ENCODE measurements around the gene HELB. TPM values are rescaled to one million over a fixed set of nuclear protein-coding genes. Genes with fewer than 3 reads are reported as not detected.

Gene HELB
- total RNA-seq, 1 experiment from 2014 or later, result 10.7 TPM

GRCh38 chr12:66297923-66298322, 4.4 kb upstream of the HELB start:
- H2BK5ac ChIP-seq (ENCODE audit: insufficient read length, low read length), result no peak overlapping the region
- H3K79me2 ChIP-seq (ENCODE audit: insufficient read depth, low read length), result no peaks in the 10 kb centered on the region
- no peak overlapping the region for H2BK20ac ChIP-seq (ENCODE audit: low read depth, low read length, poor library complexity, severe bottlenecking)
- no peak overlapping the region for H2AK5ac ChIP-seq (ENCODE audit: insufficient read length, low read length)
- Mint-ChIP-seq H3K4me1 (peaks cover 5 to 7% of the 10 kb centered on the region in 2 experiments; a peak in 3 of 4 replicates), H3K4me3 (no peak overlapping the region), H3K27ac (no peak overlapping the region), H3K9me3 (no peaks in the 10 kb centered on the region), H3K36me3 (ENCODE audit: insufficient read depth in 1 of 3, low read depth in 3 of 3) (no peaks in the 10 kb centered on the region), H3K27me3 (ENCODE audit: low read depth) (peaks cover 17% of the 10 kb centered on the region)
- H3K56ac ChIP-seq (ENCODE audit: insufficient read length, low read depth, low read length), result no peak overlapping the region
- H2BK12ac ChIP-seq (ENCODE audit: insufficient read length, low read depth, low read length), result no peak overlapping the region
- no peak overlapping the region for H4K8ac ChIP-seq (replicated peaks; ENCODE audit: insufficient read length, low read depth, low read length)
- H4K5ac ChIP-seq (ENCODE audit: insufficient read length, low read depth, low read length), result no peak overlapping the region
- no peak overlapping the region for H2BK15ac ChIP-seq (ENCODE audit: low read depth, low read length)
- H3K9ac ChIP-seq (ENCODE audit: extremely low read depth, insufficient read length, low read length), result no peak overlapping the region
- no peak overlapping the region for H2AFZ ChIP-seq (ENCODE audit: low read length)
- no peak overlapping the region for H3K4me2 ChIP-seq (ENCODE audit: insufficient read depth, insufficient read length, low read length)
- H3K27ac ChIP-seq (ENCODE audit: insufficient read length, low read depth, low read length), result no peak overlapping the region
- TF ChIP-seq, protein P1, sequence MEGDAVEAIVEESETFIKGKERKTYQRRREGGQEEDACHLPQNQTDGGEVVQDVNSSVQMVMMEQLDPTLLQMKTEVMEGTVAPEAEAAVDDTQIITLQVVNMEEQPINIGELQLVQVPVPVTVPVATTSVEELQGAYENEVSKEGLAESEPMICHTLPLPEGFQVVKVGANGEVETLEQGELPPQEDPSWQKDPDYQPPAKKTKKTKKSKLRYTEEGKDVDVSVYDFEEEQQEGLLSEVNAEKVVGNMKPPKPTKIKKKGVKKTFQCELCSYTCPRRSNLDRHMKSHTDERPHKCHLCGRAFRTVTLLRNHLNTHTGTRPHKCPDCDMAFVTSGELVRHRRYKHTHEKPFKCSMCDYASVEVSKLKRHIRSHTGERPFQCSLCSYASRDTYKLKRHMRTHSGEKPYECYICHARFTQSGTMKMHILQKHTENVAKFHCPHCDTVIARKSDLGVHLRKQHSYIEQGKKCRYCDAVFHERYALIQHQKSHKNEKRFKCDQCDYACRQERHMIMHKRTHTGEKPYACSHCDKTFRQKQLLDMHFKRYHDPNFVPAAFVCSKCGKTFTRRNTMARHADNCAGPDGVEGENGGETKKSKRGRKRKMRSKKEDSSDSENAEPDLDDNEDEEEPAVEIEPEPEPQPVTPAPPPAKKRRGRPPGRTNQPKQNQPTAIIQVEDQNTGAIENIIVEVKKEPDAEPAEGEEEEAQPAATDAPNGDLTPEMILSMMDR (conservative IDR thresholded peaks at IDR 0.05), result no peak
- H3K18ac ChIP-seq (ENCODE audit: insufficient read length, low read depth, low read length), result no peak overlapping the region
- no peaks in the 10 kb centered on the region for H3K79me1 ChIP-seq (ENCODE audit: insufficient read depth, low read depth, low read length, poor library complexity, severe bottlenecking)
- no CpG with 5 or more reads among the region's 3 CpGs for WGBS (ENCODE audit: extremely low coverage, insufficient read length, low lambda C conversion rate)
- DNase-seq, result no peak
- no peak overlapping the region for H3K23ac ChIP-seq (ENCODE audit: insufficient read length, low read depth, low read length)
- H2BK120ac ChIP-seq (ENCODE audit: low read depth, low read length, poor library complexity, severe bottlenecking), result no peak overlapping the region
- H3K4ac ChIP-seq (ENCODE audit: low read depth, low read length), result no peak overlapping the region
- no peaks in the 10 kb centered on the region for H3K9me3 ChIP-seq (ENCODE audit: control insufficient read depth, low read depth, low read length)
- H3T11ph ChIP-seq (ENCODE audit: low read length), result no peak overlapping the region
- no peak overlapping the region for H4K91ac ChIP-seq (ENCODE audit: insufficient read length, low read depth, low read length)
- H3K27me3 ChIP-seq (ENCODE audit: insufficient read depth, low read length), result no peaks in the 10 kb centered on the region
- no peaks in the 10 kb centered on the region for H3K4me1 ChIP-seq (ENCODE audit: insufficient read depth, low read length)
- no peak overlapping the region for H3K14ac ChIP-seq (ENCODE audit: insufficient read depth, low read length)
- peaks cover 10% of the 10 kb centered on the region for H3K23me2 ChIP-seq (ENCODE audit: insufficient read length, low read depth, low read length, poor library complexity, severe bottlenecking)
- no peaks in the 10 kb centered on the region for H4K20me1 ChIP-seq (ENCODE audit: control insufficient read depth, insufficient read depth, insufficient read length)

Measured in H9 (cell line).